WTC11 (cell line): ENCODE data around the gene CDIP1. TPM values are rescaled to one million over a fixed set of nuclear protein-coding genes. Genes with fewer than 3 reads are reported as not detected.
"Not testable (repeated sequence)": the region's sequence is repeated elsewhere in the genome, so short reads cannot be mapped to it uniquely, and the experiment has no call there.

ENCODE experiments used
- ATAC-seq: fragments of 200-7000 bp; cut with Tn5 transposase; 2 replicates; pipeline ENCODE4 v1.10.0; 2021; ENCODE audit warnings: mild to moderate bottlenecking, moderate library complexity
- CTCF ChIA-PET: fragments of 300-600 bp; sonication (Branson Sonifier 250); formaldehyde crosslinking; loops from one replicate; lab custom pipeline; 2021; ENCODE audit warnings: antibody characterized with exemption; lab: Charles Lee
- POLR2A ChIA-PET: fragments of 350-600 bp; sonication (Branson Sonifier 250); formaldehyde crosslinking; loops from one replicate; lab custom pipeline; 2021; ENCODE audit warnings: antibody characterized with exemption; lab: Charles Lee
- DNase-seq: peaks from one replicate; pipeline ENCODE4 v3.0.0; 2021; ENCODE audit warnings: low spot score
- H3K27ac Mint-ChIP-seq: 2 replicates; pipeline ENCODE4 v1.8.0; 2021; ENCODE audit warnings: mixed read lengths
- H3K27me3 Mint-ChIP-seq: 2 replicates; pipeline ENCODE4 v1.8.0; 2021; ENCODE audit warnings: low read depth, mild to moderate bottlenecking, moderate library complexity, mixed read lengths
- H3K36me3 Mint-ChIP-seq: 2 replicates; pipeline ENCODE4 v1.8.0; 2021; ENCODE audit warnings: mixed read lengths
- H3K4me1 Mint-ChIP-seq: 2 replicates; pipeline ENCODE4 v1.8.0; 2022; ENCODE audit warnings: mixed read lengths
- H3K4me3 Mint-ChIP-seq: 2 replicates; pipeline ENCODE4 v1.8.0; 2021; ENCODE audit warnings: mild to moderate bottlenecking, moderate library complexity, mixed read lengths
- H3K9me3 Mint-ChIP-seq: 2 replicates; pipeline ENCODE4 v1.8.0; 2021; ENCODE audit warnings: mixed read lengths
- CBFB ChIP-seq: sonication (generic); formaldehyde crosslinking; IDR thresholded peaks from 2 replicates; pipeline ENCODE4 v1.8.1; 2022; ENCODE audit warnings: mild to moderate bottlenecking, low read depth, missing genetic modification reagents
- EMX1 ChIP-seq: fragments of 250-450 bp; sonication (Bioruptor Pico); IDR thresholded peaks from 2 replicates; pipeline ENCODE4 v1.8.0; 2021; ENCODE audit warnings: mild to moderate bottlenecking
- ESRRA ChIP-seq: sonication (generic); formaldehyde crosslinking; IDR thresholded peaks from 2 replicates; pipeline ENCODE4 v1.8.1; 2022; ENCODE audit warnings: mild to moderate bottlenecking, missing genetic modification reagents, borderline replicate concordance
- HMGA2 ChIP-seq: fragments of 250-450 bp; sonication (Bioruptor Pico); IDR thresholded peaks from 2 replicates; pipeline ENCODE4 v1.4.0; 2021; ENCODE audit warnings: mild to moderate bottlenecking, moderate library complexity
- KAT7 ChIP-seq: sonication (generic); formaldehyde crosslinking; IDR thresholded peaks from 2 replicates; pipeline ENCODE4 v1.8.1; 2023; ENCODE audit warnings: missing genetic modification reagents, mild to moderate bottlenecking, borderline replicate concordance
- NFATC4 ChIP-seq: fragments of 250-450 bp; sonication (Bioruptor Pico); IDR thresholded peaks from 2 replicates; pipeline ENCODE4 v1.9.0; 2021; ENCODE audit warnings: mild to moderate bottlenecking
- NR1H2 ChIP-seq: sonication (generic); formaldehyde crosslinking; IDR thresholded peaks from 2 replicates; pipeline ENCODE4 v1.9.0; 2021; ENCODE audit warnings: mild to moderate bottlenecking, moderate library complexity, missing genetic modification reagents
- NR3C1 ChIP-seq: sonication (generic); formaldehyde crosslinking; conservative IDR thresholded peaks from 2 replicates; pipeline ENCODE4 v1.8.1; 2023; ENCODE audit warnings: low read depth, mild to moderate bottlenecking, missing genetic modification reagents
- PRRX2 ChIP-seq: fragments of 250-450 bp; sonication (Bioruptor Pico); IDR thresholded peaks from 2 replicates; pipeline ENCODE4 v1.8.0; 2021; ENCODE audit warnings: mild to moderate bottlenecking
- SMAD3 ChIP-seq: sonication (generic); formaldehyde crosslinking; IDR thresholded peaks from 2 replicates; pipeline ENCODE4 v1.8.0; 2022; ENCODE audit warnings: missing genetic modification reagents, mild to moderate bottlenecking, borderline replicate concordance
- SMAD4 ChIP-seq: sonication (generic); formaldehyde crosslinking; IDR thresholded peaks from 2 replicates; pipeline ENCODE4 v1.8.0; 2022; ENCODE audit warnings: mild to moderate bottlenecking, missing genetic modification reagents
- SP1 ChIP-seq: sonication (generic); formaldehyde crosslinking; conservative IDR thresholded peaks from 2 replicates; pipeline ENCODE4 v1.8.1; 2022; ENCODE audit warnings: missing genetic modification reagents
- TEAD4 ChIP-seq: sonication (generic); formaldehyde crosslinking; IDR thresholded peaks from 2 replicates; pipeline ENCODE4 v1.8.0; 2022; ENCODE audit warnings: mild to moderate bottlenecking, missing genetic modification reagents
- ZBTB21 ChIP-seq: sonication (generic); formaldehyde crosslinking; IDR thresholded peaks from 2 replicates; pipeline ENCODE4 v1.8.1; 2023; ENCODE audit warnings: mild to moderate bottlenecking, missing genetic modification reagents, borderline replicate concordance
- ZNF121 ChIP-seq: sonication (generic); formaldehyde crosslinking; IDR thresholded peaks from 2 replicates; pipeline ENCODE4 v1.8.0; 2023; ENCODE audit warnings: missing genetic modification reagents
- ZNF423 ChIP-seq: fragments of 250-450 bp; sonication (Bioruptor Pico); IDR thresholded peaks from 2 replicates; pipeline ENCODE4 v2.1.2; 2022; ENCODE audit warnings: mild to moderate bottlenecking, moderate library complexity
- total RNA-seq: library from RNA; stranded (reverse); gene quantifications from 3 replicates; pipeline ENCODE4 v1.2.3, GENCODE V29; 2021
- TF ChIP-seq, protein P1 (sequence below): fragments of 250-450 bp; sonication (Bioruptor Pico); IDR thresholded peaks from 2 replicates; pipeline ENCODE4 v1.9.0; 2021; ENCODE audit warnings: mild to moderate bottlenecking
- TF ChIP-seq, protein P2 (sequence below): sonication (generic); formaldehyde crosslinking; IDR thresholded peaks from 2 replicates; pipeline ENCODE4 v1.8.0; 2022; ENCODE audit warnings: missing genetic modification reagents
- TF ChIP-seq, protein P3 (sequence below): sonication (generic); formaldehyde crosslinking; IDR thresholded peaks from 2 replicates; pipeline ENCODE4 v1.8.1; 2023; ENCODE audit warnings: mild to moderate bottlenecking, missing genetic modification reagents
- TF ChIP-seq, protein P4 (sequence below): sonication (generic); formaldehyde crosslinking; IDR thresholded peaks from 2 replicates; pipeline ENCODE4 v1.8.0; 2022; ENCODE audit warnings: mild to moderate bottlenecking, missing genetic modification reagents
- TF ChIP-seq, protein P5 (sequence below): sonication (generic); formaldehyde crosslinking; IDR thresholded peaks from 2 replicates; pipeline ENCODE4 v1.8.1; 2023; ENCODE audit warnings: mild to moderate bottlenecking, missing genetic modification reagents
- TF ChIP-seq, protein P6 (sequence below): sonication (generic); formaldehyde crosslinking; IDR thresholded peaks from 2 replicates; pipeline ENCODE4 v1.8.1; 2022; ENCODE audit warnings: low read depth, mild to moderate bottlenecking, moderate library complexity, missing genetic modification reagents, borderline replicate concordance

Gene CDIP1
- total RNA-seq, 1 experiment from 2014 or later = 68.9 TPM

DNA sequence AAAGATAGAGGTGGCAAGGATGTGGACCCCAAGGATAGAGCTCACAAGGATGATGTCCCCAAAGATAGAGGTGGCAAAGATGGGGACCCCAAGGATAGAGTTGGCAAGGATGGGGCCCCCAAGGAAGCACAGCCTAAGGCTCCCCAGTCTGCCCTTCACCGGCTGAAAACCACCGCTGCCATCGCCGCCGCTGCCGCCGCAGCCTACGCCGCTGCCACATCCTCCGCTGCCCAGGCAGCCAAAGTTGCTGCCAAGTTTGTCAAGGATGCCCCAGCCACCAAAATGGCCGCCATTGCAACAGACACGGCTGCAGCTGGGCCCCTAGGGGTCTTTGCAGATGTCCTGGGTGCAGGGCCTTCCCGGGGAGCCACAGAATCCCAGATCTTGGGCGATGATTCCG is 37.4 kb upstream of the CDIP1 start (continued):
- TF ChIP-seq, protein P1, sequence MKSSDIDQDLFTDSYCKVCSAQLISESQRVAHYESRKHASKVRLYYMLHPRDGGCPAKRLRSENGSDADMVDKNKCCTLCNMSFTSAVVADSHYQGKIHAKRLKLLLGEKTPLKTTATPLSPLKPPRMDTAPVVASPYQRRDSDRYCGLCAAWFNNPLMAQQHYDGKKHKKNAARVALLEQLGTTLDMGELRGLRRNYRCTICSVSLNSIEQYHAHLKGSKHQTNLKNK (CRISPR knock-in tag) = no peak
- TF ChIP-seq ESRRA (CRISPR knock-in tag) = no peak
- no peak for TF ChIP-seq PRRX2
- no peak for TF ChIP-seq TEAD4
- TF ChIP-seq, protein P2, sequence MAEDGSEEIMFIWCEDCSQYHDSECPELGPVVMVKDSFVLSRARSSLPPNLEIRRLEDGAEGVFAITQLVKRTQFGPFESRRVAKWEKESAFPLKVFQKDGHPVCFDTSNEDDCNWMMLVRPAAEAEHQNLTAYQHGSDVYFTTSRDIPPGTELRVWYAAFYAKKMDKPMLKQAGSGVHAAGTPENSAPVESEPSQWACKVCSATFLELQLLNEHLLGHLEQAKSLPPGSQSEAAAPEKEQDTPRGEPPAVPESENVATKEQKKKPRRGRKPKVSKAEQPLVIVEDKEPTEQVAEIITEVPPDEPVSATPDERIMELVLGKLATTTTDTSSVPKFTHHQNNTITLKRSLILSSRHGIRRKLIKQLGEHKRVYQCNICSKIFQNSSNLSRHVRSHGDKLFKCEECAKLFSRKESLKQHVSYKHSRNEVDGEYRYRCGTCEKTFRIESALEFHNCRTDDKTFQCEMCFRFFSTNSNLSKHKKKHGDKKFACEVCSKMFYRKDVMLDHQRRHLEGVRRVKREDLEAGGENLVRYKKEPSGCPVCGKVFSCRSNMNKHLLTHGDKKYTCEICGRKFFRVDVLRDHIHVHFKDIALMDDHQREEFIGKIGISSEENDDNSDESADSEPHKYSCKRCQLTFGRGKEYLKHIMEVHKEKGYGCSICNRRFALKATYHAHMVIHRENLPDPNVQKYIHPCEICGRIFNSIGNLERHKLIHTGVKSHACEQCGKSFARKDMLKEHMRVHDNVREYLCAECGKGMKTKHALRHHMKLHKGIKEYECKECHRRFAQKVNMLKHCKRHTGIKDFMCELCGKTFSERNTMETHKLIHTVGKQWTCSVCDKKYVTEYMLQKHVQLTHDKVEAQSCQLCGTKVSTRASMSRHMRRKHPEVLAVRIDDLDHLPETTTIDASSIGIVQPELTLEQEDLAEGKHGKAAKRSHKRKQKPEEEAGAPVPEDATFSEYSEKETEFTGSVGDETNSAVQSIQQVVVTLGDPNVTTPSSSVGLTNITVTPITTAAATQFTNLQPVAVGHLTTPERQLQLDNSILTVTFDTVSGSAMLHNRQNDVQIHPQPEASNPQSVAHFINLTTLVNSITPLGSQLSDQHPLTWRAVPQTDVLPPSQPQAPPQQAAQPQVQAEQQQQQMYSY (CRISPR knock-in tag) = no peak
- no peak for TF ChIP-seq ZBTB21 (CRISPR knock-in tag)
- TF ChIP-seq, protein P3, sequence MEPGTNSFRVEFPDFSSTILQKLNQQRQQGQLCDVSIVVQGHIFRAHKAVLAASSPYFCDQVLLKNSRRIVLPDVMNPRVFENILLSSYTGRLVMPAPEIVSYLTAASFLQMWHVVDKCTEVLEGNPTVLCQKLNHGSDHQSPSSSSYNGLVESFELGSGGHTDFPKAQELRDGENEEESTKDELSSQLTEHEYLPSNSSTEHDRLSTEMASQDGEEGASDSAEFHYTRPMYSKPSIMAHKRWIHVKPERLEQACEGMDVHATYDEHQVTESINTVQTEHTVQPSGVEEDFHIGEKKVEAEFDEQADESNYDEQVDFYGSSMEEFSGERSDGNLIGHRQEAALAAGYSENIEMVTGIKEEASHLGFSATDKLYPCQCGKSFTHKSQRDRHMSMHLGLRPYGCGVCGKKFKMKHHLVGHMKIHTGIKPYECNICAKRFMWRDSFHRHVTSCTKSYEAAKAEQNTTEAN = no peak
- TF ChIP-seq, protein P4, sequence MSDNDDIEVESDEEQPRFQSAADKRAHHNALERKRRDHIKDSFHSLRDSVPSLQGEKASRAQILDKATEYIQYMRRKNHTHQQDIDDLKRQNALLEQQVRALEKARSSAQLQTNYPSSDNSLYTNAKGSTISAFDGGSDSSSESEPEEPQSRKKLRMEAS (CRISPR knock-in tag) = no peak
- no peak for TF ChIP-seq SP1 (CRISPR knock-in tag)
- no peak for TF ChIP-seq NR3C1
- TF ChIP-seq SMAD3 (CRISPR knock-in tag) = no peak
- no peak for TF ChIP-seq NR1H2
- TF ChIP-seq, all 79 proteins: peak for 0

DNA sequence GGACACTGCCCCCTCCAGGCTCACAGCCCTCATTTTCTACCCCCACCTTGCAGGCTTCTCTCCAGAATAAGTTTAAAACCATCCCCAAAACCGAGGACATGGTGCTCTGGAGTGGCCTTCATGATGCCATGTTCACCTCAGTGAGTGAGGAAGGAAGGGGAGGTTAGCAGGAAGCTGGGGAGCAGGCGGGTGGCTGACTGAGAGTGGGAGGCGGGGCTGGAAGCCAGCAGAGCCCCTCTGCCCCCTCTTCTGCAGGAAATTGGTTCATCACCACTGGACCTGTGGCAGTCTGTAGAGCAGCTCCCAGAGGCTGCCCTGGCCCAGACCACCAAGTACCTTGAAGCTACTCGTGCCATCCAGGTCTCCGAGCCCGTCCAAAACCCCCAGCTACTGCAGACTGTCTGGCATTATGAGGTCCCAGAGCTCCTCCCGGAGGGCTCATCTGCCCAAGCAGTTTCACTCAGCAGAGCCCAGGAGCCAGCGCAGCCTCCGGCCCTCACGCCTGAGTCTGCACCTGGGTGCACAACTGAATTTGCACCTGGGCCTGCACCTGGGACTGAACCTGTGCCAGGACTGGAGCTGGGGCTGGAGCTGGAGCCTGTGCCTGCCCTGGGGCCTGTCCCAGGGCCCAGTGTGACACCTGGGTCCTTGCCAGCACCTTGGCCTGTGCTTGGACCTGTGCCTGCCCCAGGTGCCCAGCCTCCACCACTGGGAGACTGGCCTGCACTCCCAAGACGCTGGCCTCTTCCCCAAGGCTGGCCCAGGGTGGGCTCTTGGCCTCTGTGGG is 36.5 kb upstream of the CDIP1 start:
- peak; percentile 71 for ATAC-seq
- peaks cover 18% of the 10 kb centered on the region for H3K4me1 Mint-ChIP-seq
- POLR2A ChIA-PET = interaction anchor here (1.0 kb wide), 1 partner anchor 75 kb away, joined by 3 read pairs; no protein-coding TSS in a partner anchor
- H3K9me3 Mint-ChIP-seq = no peaks in the 10 kb centered on the region
- no peak for TF ChIP-seq NFATC4 (CRISPR knock-in tag)
- H3K36me3 Mint-ChIP-seq = no peaks in the 10 kb centered on the region
- peak; percentile 66 for DNase-seq
- no peak overlapping the region for H3K4me3 Mint-ChIP-seq
- CTCF ChIA-PET = interaction anchor here (0.6 to 4.6 kb wide), 33 partner anchors 10 to 165 kb away, joined by 3 to 41 read pairs (median 4); partner anchors contain the start of genes C16orf96, CDIP1, HMOX2 and MGRN1
- no peak overlapping the region for H3K27ac Mint-ChIP-seq
- peaks cover 5% of the 10 kb centered on the region for H3K27me3 Mint-ChIP-seq

DNA sequence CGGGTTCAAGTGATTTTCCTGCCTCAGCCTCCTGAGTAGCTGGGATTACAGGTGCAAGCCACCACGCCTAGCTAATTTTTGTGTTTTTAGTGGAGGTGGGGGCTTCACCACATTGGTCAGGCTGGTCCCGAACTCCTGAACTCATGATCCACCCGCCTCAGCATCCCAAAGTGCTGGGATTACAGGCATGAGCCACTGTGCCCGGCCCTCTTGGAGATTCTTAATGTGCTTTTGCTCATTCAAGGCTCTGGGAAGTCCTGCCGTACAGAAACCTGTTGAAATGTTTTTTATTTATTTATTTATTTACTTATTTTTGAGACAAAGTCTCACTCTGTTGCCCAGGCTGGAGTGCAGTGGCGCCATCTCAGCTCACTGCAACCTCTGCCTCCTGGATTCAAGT is 35.4 kb upstream of the CDIP1 start:
- not testable (repeated sequence) for H3K4me3 Mint-ChIP-seq, H3K36me3 Mint-ChIP-seq, ATAC-seq, DNase-seq, H3K9me3 Mint-ChIP-seq, H3K27ac Mint-ChIP-seq
- peaks cover 10% of the 10 kb centered on the region for H3K27me3 Mint-ChIP-seq
- ChIA-PET CTCF (interaction anchor here (1.4 to 4.6 kb wide), 9 partner anchors 12 to 63 kb away, joined by 3 to 35 read pairs (median 12); no protein-coding TSS in a partner anchor), POLR2A (interaction anchor here (1.3 kb wide), 1 partner anchor 62 kb away, joined by 3 read pairs; no protein-coding TSS in a partner anchor)
- H3K4me1 Mint-ChIP-seq = peaks cover 29% of the 10 kb centered on the region

DNA sequence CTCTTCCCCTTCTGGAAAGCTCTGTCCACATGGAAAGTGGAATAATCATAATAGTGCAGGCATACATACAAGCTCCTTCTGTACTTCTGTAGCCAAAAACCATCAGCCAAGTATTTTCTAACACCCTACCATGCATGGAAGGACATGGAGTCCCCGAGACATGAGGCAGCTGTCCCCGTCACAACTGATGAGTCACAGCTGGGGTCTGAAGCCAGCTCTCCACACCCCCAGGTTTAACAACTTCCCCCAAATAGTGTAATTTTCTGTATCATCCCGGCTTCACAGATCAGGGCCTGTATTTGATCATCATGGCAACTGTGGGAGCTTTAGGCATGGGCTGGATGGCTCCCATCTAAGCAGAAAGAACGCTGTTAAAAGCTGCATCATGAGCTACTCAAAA is 34.1 kb upstream of the CDIP1 start:
- H3K27me3 Mint-ChIP-seq = peaks cover 17% of the 10 kb centered on the region
- no peaks in the 10 kb centered on the region for H3K9me3 Mint-ChIP-seq
- peak overlapping the region; percentile 52; the same call in 1 of the 2 replicates for H3K27ac Mint-ChIP-seq
- DNase-seq (no peak), ATAC-seq (no peak)
- POLR2A ChIA-PET = interaction anchor here (0.9 kb wide), 1 partner anchor 34 kb away, joined by 3 read pairs; the partner anchor contains the start of gene CDIP1
- CTCF ChIA-PET = interaction anchor here (0.5 to 2.4 kb wide), 10 partner anchors 12 to 1620 kb away, joined by 3 to 12 read pairs (median 3); partner anchors contain the start of gene MGRN1
- H3K4me1 Mint-ChIP-seq = peaks cover 35% of the 10 kb centered on the region
- no peak overlapping the region for H3K4me3 Mint-ChIP-seq
- no peaks in the 10 kb centered on the region for H3K36me3 Mint-ChIP-seq
- TF ChIP-seq HMGA2 (no peak), CBFB (CRISPR knock-in tag) (no peak), SMAD4 (CRISPR knock-in tag) (no peak), KAT7 (no peak), EMX1 (CRISPR knock-in tag) (no peak), ESRRA (CRISPR knock-in tag) (no peak), ZNF423 (CRISPR knock-in tag) (no peak), ZNF121 (CRISPR knock-in tag) (no peak)
- TF ChIP-seq, protein P5, sequence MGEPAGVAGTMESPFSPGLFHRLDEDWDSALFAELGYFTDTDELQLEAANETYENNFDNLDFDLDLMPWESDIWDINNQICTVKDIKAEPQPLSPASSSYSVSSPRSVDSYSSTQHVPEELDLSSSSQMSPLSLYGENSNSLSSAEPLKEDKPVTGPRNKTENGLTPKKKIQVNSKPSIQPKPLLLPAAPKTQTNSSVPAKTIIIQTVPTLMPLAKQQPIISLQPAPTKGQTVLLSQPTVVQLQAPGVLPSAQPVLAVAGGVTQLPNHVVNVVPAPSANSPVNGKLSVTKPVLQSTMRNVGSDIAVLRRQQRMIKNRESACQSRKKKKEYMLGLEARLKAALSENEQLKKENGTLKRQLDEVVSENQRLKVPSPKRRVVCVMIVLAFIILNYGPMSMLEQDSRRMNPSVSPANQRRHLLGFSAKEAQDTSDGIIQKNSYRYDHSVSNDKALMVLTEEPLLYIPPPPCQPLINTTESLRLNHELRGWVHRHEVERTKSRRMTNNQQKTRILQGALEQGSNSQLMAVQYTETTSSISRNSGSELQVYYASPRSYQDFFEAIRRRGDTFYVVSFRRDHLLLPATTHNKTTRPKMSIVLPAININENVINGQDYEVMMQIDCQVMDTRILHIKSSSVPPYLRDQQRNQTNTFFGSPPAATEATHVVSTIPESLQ (CRISPR knock-in tag) = no peak
- TF ChIP-seq, protein P6, sequence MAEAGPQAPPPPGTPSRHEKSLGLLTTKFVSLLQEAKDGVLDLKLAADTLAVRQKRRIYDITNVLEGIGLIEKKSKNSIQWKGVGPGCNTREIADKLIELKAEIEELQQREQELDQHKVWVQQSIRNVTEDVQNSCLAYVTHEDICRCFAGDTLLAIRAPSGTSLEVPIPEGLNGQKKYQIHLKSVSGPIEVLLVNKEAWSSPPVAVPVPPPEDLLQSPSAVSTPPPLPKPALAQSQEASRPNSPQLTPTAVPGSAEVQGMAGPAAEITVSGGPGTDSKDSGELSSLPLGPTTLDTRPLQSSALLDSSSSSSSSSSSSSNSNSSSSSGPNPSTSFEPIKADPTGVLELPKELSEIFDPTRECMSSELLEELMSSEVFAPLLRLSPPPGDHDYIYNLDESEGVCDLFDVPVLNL = no peak
